Spleen (tissue), 11 donors: ENCODE data around the gene CHRNA9. TPM values are rescaled to one million over a fixed set of nuclear protein-coding genes. Genes with fewer than 3 reads are reported as not detected.
"Not testable (repeated sequence)": the region's sequence is repeated elsewhere in the genome, so short reads cannot be mapped to it uniquely, and the experiment has no call there.

Source experiments
- DNase-seq: peaks from one replicate; pipeline ENCODE4 v3.0.0-alpha.2; 2020
- H3K27ac ChIP-seq, 8 donors: fragments of 200-600 bp; sonication (generic) in 7 of 8; 1 replicate in 4 of 8; 2 replicates in 4 of 8; pipeline versions ENCODE4 v1.5.0 to v1.8.0; 2016 to 2021; ENCODE audit warnings: inconsistent platforms in 4 of 8, mild to moderate bottlenecking in 4 of 8, moderate library complexity in 1 of 8
- H3K27me3 ChIP-seq, 7 donors: fragments of 200-600 bp; sonication (generic) in 6 of 7; replicated peaks in 1 of 7; 1 replicate in 4 of 7; 2 replicates in 3 of 7; pipeline versions ENCODE4 v1.5.0 to v1.8.0; 2016 to 2021; ENCODE audit warnings: inconsistent platforms in 3 of 7, mild to moderate bottlenecking in 1 of 7
- H3K36me3 ChIP-seq, 6 donors: fragments of 200-600 bp; sonication (generic) in 5 of 6; 1 replicate in 4 of 6; 2 replicates in 2 of 6; pipeline versions ENCODE4 v1.5.0 to v1.8.0; 2016 to 2021; ENCODE audit warnings: inconsistent platforms in 2 of 6
- H3K4me1 ChIP-seq, 6 donors: fragments of 200-600 bp; sonication (generic) in 5 of 6; 1 replicate in 3 of 6; 2 replicates in 3 of 6; pipeline versions ENCODE4 v1.5.0 to v1.8.0; 2016 to 2021; ENCODE audit warnings: inconsistent platforms in 3 of 6
- H3K4me3 ChIP-seq, 8 donors: fragments of 200-600 bp; sonication (generic) in 7 of 8; 1 replicate in 4 of 8; 2 replicates in 4 of 8; pipeline versions ENCODE4 v1.5.0 to v1.8.0; 2016 to 2021; ENCODE audit warnings: inconsistent platforms in 4 of 8, mild to moderate bottlenecking in 4 of 8, moderate library complexity in 2 of 8
- H3K9me3 ChIP-seq, 8 donors: fragments of 200-600 bp; sonication (generic) in 7 of 8; 1 replicate in 4 of 8; 2 replicates in 4 of 8; pipeline versions ENCODE4 v1.5.0 to v1.8.0; 2016 to 2021; ENCODE audit warnings: inconsistent platforms in 4 of 8
- CTCF ChIP-seq, 11 experiments: fragments of 200-600 bp in 7 of 11; fragments of 450-650 bp in 4 of 11; sonication (generic) in 4 of 11; IDR thresholded peaks in 8 of 11; conservative IDR thresholded peaks in 3 of 11; 1 replicate in 7 of 11; 2 replicates in 4 of 11; pipeline versions ENCODE4 v1.4.0 to v1.8.0; 2016 to 2021; ENCODE audit warnings: antibody characterized with exemption in 11 of 11, inconsistent platforms in 4 of 11, mild to moderate bottlenecking in 1 of 11
- POLR2A ChIP-seq, 3 donors: fragments of 450-650 bp; IDR thresholded peaks; one replicate each; pipeline ENCODE4 v1.5.1; 2017; ENCODE audit warnings: antibody characterized with exemption in 3 of 3, mild to moderate bottlenecking in 1 of 3
- POLR2AphosphoS5 ChIP-seq, 3 donors: sonication (generic); formaldehyde crosslinking; IDR thresholded peaks; one replicate each; pipeline ENCODE4 v1.5.1; 2017; ENCODE audit warnings: antibody characterized with exemption in 3 of 3
- WGBS, 5 donors: extraction: QIAGEN DNeasy Blood & Tissue Kit in 3 of 5; methylation state at CpG; one replicate each; pipeline versions ENCODE4 v1.1.5 to v1.1.7; 2013 to 2018; 5-methylcytosine and 5-hydroxymethylcytosine counted together
- intact Hi-C: fragments of 100-400 bp; cut with DNase I; formaldehyde crosslinking; loops from one replicate; pipeline ENCODE4 v1.15.0; 2023; ENCODE audit warnings: low total_unique reads
- polyA plus RNA-seq, 3 donors: library from polyadenylated mRNA; stranded (reverse); fragments of 200-250 nt; gene quantifications; one replicate each; pipeline ENCODE4 v1.2.1, GENCODE V29; 2013
- total RNA-seq, 7 donors: library from RNA; depleted of rRNA in 3 of 7; stranded (reverse); fragments of >200 nt in 3 of 7; fragmentation: NEBNext Ultra II Directional in 4 of 7; extraction: Animal tissue kit (Norgen Biotek cat#: 25700) in 4 of 7; gene quantifications; one replicate each; pipeline versions ENCODE4 v1.1.0 to v1.2.1, GENCODE V29; 2016 to 2021
- donor health status: healthy with polysubstance abuse.
- donor health status: DM: no; HTN: no; CAD: no; lungs with moderate emphysema.
- donor health status: DM: no; HTN: no; CAD: no.
- donor health status: Bipolar disorder and iron deficiency.
- donor health status: healthy.
- donor health status: DM: no; HTN: no; CAD: no.
- donor health status: DM: yes; HTN: yes; CAD: no.

The CHRNA9 gene
- total and polyA plus RNA-seq, 10 donors = 0.03 to 0.11 TPM; not detected in 8

- H3K27me3 ChIP-seq = no peaks in the 10 kb centered on the region
- H3K4me1 ChIP-seq = no peaks in the 10 kb centered on the region
- no peaks in the 10 kb centered on the region for H3K9me3 ChIP-seq
- H3K4me3 ChIP-seq = no peak overlapping the region
- no peaks in the 10 kb centered on the region for H3K36me3 ChIP-seq
- DNase-seq = no peak
- TF ChIP-seq POLR2AphosphoS5 (IDR thresholded peaks at IDR 0.05) (no peak), POLR2A (IDR thresholded peaks at IDR 0.05) (no peak), CTCF (IDR thresholded peaks at IDR 0.05 in 8 of 11, conservative IDR thresholded peaks at IDR 0.05 in 3 of 11) (no peak)
- intact Hi-C loops = no loop called here
- H3K27ac ChIP-seq = no peak overlapping the region
- WGBS, 5 donors = 39 to 54% (median 43%) methylated on average over 6 of the region's 6 CpGs
Observed at GRCh38 chr4:40388239-40388638, 53.1 kb downstream of the CHRNA9 start.

GRCh38 chr4:40389986-40390385 lies 54.9 kb downstream of the CHRNA9 start:
- Histone ChIP-seq H3K9me3 (no peaks in the 10 kb centered on the region), H3K4me3 (no peak overlapping the region), H3K27ac (no peak overlapping the region), H3K36me3 (no peaks in the 10 kb centered on the region), H3K27me3 (no peaks in the 10 kb centered on the region), H3K4me1 (peaks cover 0 to 6% (median 0%) of the 10 kb centered on the region in 6 donors)
- no peak for TF ChIP-seq CTCF (IDR thresholded peaks at IDR 0.05 in 8 of 11, conservative IDR thresholded peaks at IDR 0.05 in 3 of 11)
- no peak for TF ChIP-seq POLR2A (IDR thresholded peaks at IDR 0.05)
- TF ChIP-seq POLR2AphosphoS5 (IDR thresholded peaks at IDR 0.05) = no peak
- intact Hi-C loops = no loop called here
- DNase-seq = no peak
- WGBS, 5 donors = 89 to 96% (median 93%) methylated on average over 4 of the region's 4 CpGs

- H3K4me3 ChIP-seq, DNase-seq, intact Hi-C loops, H3K36me3 ChIP-seq, H3K4me1 ChIP-seq, H3K27ac ChIP-seq, H3K27me3 ChIP-seq, H3K9me3 ChIP-seq: not testable (repeated sequence)
- 88 to 95% (median 94%) methylated on average over 9 of the region's 9 CpGs for WGBS, 5 donors
Observed at GRCh38 chr4:40392241-40392640, 57.1 kb downstream of the CHRNA9 start.

- DNase-seq = no peak
- H3K27me3 ChIP-seq = no peaks in the 10 kb centered on the region
- H3K4me1 ChIP-seq = peaks cover 0 to 6% (median 0%) of the 10 kb centered on the region in 6 donors
- H3K27ac ChIP-seq = no peak overlapping the region
- no peaks in the 10 kb centered on the region for H3K9me3 ChIP-seq
- TF ChIP-seq POLR2AphosphoS5 (IDR thresholded peaks at IDR 0.05) (no peak), POLR2A (IDR thresholded peaks at IDR 0.05) (no peak), CTCF (IDR thresholded peaks at IDR 0.05 in 8 of 11, conservative IDR thresholded peaks at IDR 0.05 in 3 of 11) (no peak)
- intact Hi-C loops = no loop called here
- no peak overlapping the region for H3K4me3 ChIP-seq
- no peaks in the 10 kb centered on the region for H3K36me3 ChIP-seq
- 40 to 72% (median 54%) methylated on average over 6 of the region's 6 CpGs for WGBS, 5 donors
Observed at GRCh38 chr4:40394236-40394635, 59.1 kb downstream of the CHRNA9 start.
